ENCODE data around the gene XYLT1.

- TF ChIP-seq, protein P1, sequence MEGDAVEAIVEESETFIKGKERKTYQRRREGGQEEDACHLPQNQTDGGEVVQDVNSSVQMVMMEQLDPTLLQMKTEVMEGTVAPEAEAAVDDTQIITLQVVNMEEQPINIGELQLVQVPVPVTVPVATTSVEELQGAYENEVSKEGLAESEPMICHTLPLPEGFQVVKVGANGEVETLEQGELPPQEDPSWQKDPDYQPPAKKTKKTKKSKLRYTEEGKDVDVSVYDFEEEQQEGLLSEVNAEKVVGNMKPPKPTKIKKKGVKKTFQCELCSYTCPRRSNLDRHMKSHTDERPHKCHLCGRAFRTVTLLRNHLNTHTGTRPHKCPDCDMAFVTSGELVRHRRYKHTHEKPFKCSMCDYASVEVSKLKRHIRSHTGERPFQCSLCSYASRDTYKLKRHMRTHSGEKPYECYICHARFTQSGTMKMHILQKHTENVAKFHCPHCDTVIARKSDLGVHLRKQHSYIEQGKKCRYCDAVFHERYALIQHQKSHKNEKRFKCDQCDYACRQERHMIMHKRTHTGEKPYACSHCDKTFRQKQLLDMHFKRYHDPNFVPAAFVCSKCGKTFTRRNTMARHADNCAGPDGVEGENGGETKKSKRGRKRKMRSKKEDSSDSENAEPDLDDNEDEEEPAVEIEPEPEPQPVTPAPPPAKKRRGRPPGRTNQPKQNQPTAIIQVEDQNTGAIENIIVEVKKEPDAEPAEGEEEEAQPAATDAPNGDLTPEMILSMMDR (optimal IDR thresholded peaks at IDR 0.05 in 1 of 3, IDR thresholded peaks at IDR 0.05 in 1 of 3, conservative IDR thresholded peaks at IDR 0.05 in 1 of 3; ENCODE audit: extremely low read depth in 1 of 3, insufficient read depth in 2 of 3, low read length in 3 of 3): peak; percentile 7 to 40 (median 22)
- no peak for TF ChIP-seq EZH2 (IDR thresholded peaks at IDR 0.05; ENCODE audit: low read length)
These were observed 192.8 kb downstream of the XYLT1 start for GRCh38 chr16:17277981-17278381.
